Parathyroid adenoma (tissue), 2 donors: ENCODE data around the gene RASSF1.

Source experiments
- H2AFZ ChIP-seq: fragments of 300-600 bp; sonication (generic); one replicate; pipeline ENCODE4 v1.7.0; 2017; ENCODE audit warnings: antibody characterized with exemption, mild to moderate bottlenecking
- H3K27ac ChIP-seq: fragments of 300-600 bp; sonication (generic); one replicate; pipeline ENCODE4 v1.7.0; 2017
- H3K27me3 ChIP-seq: fragments of 300-600 bp; sonication (generic); one replicate; pipeline ENCODE4 v1.7.0; 2017; ENCODE audit warnings: low read length; ENCODE audit not compliant: control insufficient read depth, insufficient read depth
- H3K36me3 ChIP-seq: fragments of 300-600 bp; sonication (generic); one replicate; pipeline ENCODE4 v1.7.0; 2017; ENCODE audit warnings: low read length; ENCODE audit not compliant: control insufficient read depth, insufficient read depth
- H3K4me1 ChIP-seq: fragments of 300-600 bp; sonication (generic); one replicate; pipeline ENCODE4 v1.7.0; 2017; ENCODE audit warnings: control low read depth
- H3K4me2 ChIP-seq: fragments of 300-600 bp; sonication (generic); one replicate; pipeline ENCODE4 v1.7.0; 2017; ENCODE audit warnings: low read length
- H3K4me3 ChIP-seq: fragments of 300-600 bp; sonication (generic); one replicate; pipeline ENCODE4 v1.7.0; 2017; ENCODE audit warnings: low read depth, low read length
- H3K79me2 ChIP-seq: fragments of 300-600 bp; sonication (generic); one replicate; pipeline ENCODE4 v1.7.0; 2017; ENCODE audit warnings: control low read depth
- H3K9ac ChIP-seq: fragments of 300-600 bp; sonication (generic); one replicate; pipeline ENCODE4 v1.7.0; 2017; ENCODE audit warnings: mild to moderate bottlenecking
- H3K9me3 ChIP-seq: fragments of 300-600 bp; sonication (generic); one replicate; pipeline ENCODE4 v1.7.0; 2017; ENCODE audit warnings: low read length; ENCODE audit not compliant: control insufficient read depth
- TF ChIP-seq, protein P1 (sequence below): fragments of 300-600 bp; sonication (generic); IDR thresholded peaks from one replicate; pipeline ENCODE4 v1.7.0; 2017; ENCODE audit warnings: antibody characterized with exemption, mild to moderate bottlenecking
- donor health status: primary hyperparathyroidism.

RASSF1 gene

DNA sequence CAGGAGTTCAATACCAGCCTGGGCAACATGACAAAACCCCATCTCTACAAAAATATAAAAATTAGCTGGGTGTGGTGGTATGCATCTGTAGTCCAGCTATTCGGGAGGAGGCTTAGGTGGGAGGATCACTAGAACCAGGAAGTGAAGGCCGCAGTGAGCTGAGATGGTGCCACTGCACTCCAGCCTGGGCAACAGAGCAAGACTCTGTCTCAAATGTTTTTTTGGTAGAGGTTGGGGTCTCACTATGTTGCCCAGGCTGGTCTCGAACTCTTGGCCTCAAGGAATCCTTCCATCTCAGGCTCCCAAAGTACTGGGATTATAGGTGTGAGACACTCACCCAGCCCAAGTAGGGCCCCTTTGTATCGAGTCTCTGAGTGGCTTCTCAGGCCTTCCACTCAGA is 46.5 kb downstream of the RASSF1 start:
- H3K27me3 ChIP-seq, result no peaks in the 10 kb centered on the region
- no peaks in the 10 kb centered on the region for H3K9me3 ChIP-seq
- H3K4me2 ChIP-seq, result no peak overlapping the region
- no peak overlapping the region for H3K27ac ChIP-seq
- H3K4me3 ChIP-seq, result no peak overlapping the region
- H3K9ac ChIP-seq, result no peak overlapping the region
- H3K79me2 ChIP-seq, result peaks cover 5% of the 10 kb centered on the region
- H3K4me1 ChIP-seq, result peaks cover 17% of the 10 kb centered on the region
- TF ChIP-seq, protein P1, sequence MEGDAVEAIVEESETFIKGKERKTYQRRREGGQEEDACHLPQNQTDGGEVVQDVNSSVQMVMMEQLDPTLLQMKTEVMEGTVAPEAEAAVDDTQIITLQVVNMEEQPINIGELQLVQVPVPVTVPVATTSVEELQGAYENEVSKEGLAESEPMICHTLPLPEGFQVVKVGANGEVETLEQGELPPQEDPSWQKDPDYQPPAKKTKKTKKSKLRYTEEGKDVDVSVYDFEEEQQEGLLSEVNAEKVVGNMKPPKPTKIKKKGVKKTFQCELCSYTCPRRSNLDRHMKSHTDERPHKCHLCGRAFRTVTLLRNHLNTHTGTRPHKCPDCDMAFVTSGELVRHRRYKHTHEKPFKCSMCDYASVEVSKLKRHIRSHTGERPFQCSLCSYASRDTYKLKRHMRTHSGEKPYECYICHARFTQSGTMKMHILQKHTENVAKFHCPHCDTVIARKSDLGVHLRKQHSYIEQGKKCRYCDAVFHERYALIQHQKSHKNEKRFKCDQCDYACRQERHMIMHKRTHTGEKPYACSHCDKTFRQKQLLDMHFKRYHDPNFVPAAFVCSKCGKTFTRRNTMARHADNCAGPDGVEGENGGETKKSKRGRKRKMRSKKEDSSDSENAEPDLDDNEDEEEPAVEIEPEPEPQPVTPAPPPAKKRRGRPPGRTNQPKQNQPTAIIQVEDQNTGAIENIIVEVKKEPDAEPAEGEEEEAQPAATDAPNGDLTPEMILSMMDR, result no peak
- H3K36me3 ChIP-seq, result no peaks in the 10 kb centered on the region
- no peak overlapping the region for H2AFZ ChIP-seq

DNA sequence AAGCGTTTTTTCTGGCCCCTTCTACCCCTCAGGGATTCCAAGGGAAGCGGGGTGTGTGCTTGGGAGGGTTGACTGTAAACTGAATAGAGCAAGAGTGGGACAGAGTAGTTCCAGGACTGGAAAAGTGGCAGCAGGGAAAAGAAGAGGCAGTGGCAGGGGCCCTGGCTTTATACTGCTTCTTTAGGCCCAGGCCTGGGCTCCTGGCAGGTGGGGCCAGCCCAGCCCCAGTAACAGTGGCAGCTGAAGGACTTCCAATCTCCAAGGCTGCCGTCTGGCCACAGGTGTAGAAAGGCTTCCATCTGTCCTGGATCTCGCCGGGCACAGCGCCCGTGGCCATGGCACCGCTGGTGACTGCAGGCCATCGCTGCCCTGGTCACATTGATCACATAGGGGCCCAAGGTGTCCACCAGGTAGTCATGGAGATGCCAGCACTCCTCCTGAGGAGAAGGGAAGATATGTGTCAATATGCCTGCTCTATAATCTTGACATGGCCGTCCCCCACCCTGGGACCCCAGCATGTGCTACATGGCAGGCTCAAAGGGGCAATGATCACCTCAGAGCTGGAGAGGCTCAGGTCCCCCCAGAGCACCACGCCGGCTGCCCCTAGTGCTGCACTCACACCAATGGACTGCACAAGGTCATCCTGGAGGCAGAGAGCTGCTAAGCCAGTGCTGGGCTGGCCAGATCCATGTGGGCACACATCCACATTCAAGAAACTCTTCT is 47.4 kb downstream of the RASSF1 start:
- Histone ChIP-seq H3K9ac (no peak overlapping the region), H3K27ac (peak overlapping the region; percentile 45), H3K9me3 (no peaks in the 10 kb centered on the region), H3K27me3 (no peaks in the 10 kb centered on the region), H3K79me2 (peaks cover 5% of the 10 kb centered on the region), H3K4me3 (no peak overlapping the region), H3K4me1 (peaks cover 10% of the 10 kb centered on the region), H3K4me2 (peak overlapping the region; percentile 98), H3K36me3 (no peaks in the 10 kb centered on the region), H2AFZ (peak overlapping the region; percentile 86)
- TF ChIP-seq, protein P1, result no peak

DNA sequence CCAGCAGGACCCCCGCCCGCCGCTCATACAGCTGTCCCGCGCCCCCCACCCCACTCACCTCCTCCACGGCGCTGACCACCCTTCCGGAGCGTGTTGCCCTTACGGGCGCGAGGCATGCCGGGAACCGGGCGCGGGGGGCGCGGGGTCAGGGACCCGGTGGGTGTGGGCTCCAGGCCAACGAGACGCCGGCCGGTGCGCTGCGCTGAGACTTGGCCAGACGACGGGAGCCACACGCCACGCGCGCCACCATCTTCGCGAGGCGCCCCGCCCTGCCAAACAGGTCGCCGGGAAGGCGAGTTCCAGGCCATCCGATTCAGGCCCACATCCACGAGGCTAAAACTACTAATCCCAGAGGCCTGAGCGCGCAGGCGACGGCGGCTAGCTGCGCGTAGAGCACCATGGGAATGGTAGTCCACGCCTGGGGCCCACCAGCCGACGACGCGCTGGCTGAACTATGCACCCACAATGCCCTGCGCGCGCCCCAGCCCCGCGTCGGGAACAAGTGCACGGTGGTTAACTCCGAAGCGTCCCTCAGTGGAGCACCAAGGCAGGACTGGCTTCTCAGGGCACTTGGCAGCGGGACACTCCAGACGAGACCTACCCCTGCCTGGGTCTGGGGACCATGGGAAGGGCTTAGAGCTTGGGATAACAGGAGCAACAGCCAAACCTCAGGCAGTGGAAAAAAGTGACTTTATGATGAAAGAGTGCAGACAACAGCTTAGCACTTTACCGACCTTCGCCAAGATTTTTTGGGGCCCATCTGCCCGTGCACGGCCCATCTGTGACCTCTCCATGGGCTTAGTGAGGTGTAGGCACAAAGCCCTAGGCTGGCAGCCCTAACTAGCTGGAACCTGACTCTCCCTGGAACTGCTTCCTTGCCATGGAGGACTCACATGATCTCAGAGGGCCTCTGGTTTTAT is 48.2 kb downstream of the RASSF1 start, which contains the start of gene IFRD2:
IFRD2 (minus strand) TSS at position 271 of the 920 bp plus-strand sequence; CDS start at position 116, 155 bp downstream.
- no peaks in the 10 kb centered on the region for H3K27me3 ChIP-seq
- H3K9me3 ChIP-seq, result no peaks in the 10 kb centered on the region
- peaks cover 5% of the 10 kb centered on the region for H3K79me2 ChIP-seq
- no peaks in the 10 kb centered on the region for H3K36me3 ChIP-seq
- H3K4me3 ChIP-seq, result peak within 1 kb of the TSS; percentile 91
- H3K4me2 ChIP-seq, result peak within 1 kb of the TSS; percentile 98
- peak within 1 kb of the TSS; percentile 45 for H3K27ac ChIP-seq
- TF ChIP-seq, protein P1, result peak; percentile 5
- H3K9ac ChIP-seq, result peak within 1 kb of the TSS; percentile 64
- peak within 1 kb of the TSS; percentile 86 for H2AFZ ChIP-seq
- H3K4me1 ChIP-seq, result peaks cover 7% of the 10 kb centered on the region

DNA sequence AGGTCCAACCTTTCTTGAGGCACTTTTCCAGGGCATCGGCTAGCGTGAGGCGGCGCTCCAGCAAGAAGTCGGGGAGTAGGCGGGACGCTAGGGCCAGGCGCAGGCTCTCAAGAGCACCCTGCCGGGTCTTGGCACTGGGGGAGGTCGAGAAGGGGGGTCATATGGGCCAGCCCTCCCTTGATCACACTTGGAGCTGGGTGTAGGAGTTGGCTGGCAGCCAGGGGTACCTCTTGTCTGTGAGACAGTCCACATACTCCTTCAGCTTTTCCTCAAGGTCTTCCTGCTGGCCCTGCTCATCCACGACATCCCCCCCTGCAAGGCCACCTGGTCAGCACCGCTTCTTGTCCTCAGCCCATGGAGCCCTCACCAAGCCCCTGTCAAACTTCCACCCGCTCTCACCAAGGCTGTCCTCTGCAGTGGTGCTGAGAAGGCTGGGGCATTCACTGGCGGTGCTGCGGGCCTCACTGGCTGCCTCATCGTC is 50.4 kb downstream of the RASSF1 start:
- H3K4me3 ChIP-seq, result no peak overlapping the region
- peaks cover 5% of the 10 kb centered on the region for H3K79me2 ChIP-seq
- no peaks in the 10 kb centered on the region for H3K27me3 ChIP-seq
- no peak overlapping the region for H3K27ac ChIP-seq
- no peaks in the 10 kb centered on the region for H3K36me3 ChIP-seq
- no peaks in the 10 kb centered on the region for H3K9me3 ChIP-seq
- no peak overlapping the region for H2AFZ ChIP-seq
- no peak overlapping the region for H3K9ac ChIP-seq
- peaks cover 7% of the 10 kb centered on the region for H3K4me1 ChIP-seq
- TF ChIP-seq, protein P1, result no peak
- H3K4me2 ChIP-seq, result no peak overlapping the region
